ENCODE measurements around the gene KDM3A. TPM values are rescaled to one million over a fixed set of nuclear protein-coding genes. Genes with fewer than 3 reads are reported as not detected.

The KDM3A gene
- total and polyA plus RNA-seq, 10 of the 15 experiments (the other 5 are each of a cell fraction or from before 2014, with no cell fraction given): 3.8 to 102 (median 11.1) TPM

GRCh38 chr2:86434290-86434689 lies 6.9 kb upstream of the KDM3A start (continued):
- TF ChIP-seq ELK1 (IDR thresholded peaks at IDR 0.05; ENCODE audit: low read depth, low read length) (no peak), BMI1 (IDR thresholded peaks at IDR 0.05; ENCODE audit: borderline replicate concordance) (no peak), CBX5 (IDR thresholded peaks at IDR 0.05; ENCODE audit: low read depth) (no peak)
- TF ChIP-seq, protein P1, sequence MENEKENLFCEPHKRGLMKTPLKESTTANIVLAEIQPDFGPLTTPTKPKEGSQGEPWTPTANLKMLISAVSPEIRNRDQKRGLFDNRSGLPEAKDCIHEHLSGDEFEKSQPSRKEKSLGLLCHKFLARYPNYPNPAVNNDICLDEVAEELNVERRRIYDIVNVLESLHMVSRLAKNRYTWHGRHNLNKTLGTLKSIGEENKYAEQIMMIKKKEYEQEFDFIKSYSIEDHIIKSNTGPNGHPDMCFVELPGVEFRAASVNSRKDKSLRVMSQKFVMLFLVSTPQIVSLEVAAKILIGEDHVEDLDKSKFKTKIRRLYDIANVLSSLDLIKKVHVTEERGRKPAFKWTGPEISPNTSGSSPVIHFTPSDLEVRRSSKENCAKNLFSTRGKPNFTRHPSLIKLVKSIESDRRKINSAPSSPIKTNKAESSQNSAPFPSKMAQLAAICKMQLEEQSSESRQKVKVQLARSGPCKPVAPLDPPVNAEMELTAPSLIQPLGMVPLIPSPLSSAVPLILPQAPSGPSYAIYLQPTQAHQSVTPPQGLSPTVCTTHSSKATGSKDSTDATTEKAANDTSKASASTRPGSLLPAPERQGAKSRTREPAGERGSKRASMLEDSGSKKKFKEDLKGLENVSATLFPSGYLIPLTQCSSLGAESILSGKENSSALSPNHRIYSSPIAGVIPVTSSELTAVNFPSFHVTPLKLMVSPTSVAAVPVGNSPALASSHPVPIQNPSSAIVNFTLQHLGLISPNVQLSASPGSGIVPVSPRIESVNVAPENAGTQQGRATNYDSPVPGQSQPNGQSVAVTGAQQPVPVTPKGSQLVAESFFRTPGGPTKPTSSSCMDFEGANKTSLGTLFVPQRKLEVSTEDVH (IDR thresholded peaks at IDR 0.05; ENCODE audit: low read depth, partially characterized antibody): no peak
- TF ChIP-seq, protein P2, sequence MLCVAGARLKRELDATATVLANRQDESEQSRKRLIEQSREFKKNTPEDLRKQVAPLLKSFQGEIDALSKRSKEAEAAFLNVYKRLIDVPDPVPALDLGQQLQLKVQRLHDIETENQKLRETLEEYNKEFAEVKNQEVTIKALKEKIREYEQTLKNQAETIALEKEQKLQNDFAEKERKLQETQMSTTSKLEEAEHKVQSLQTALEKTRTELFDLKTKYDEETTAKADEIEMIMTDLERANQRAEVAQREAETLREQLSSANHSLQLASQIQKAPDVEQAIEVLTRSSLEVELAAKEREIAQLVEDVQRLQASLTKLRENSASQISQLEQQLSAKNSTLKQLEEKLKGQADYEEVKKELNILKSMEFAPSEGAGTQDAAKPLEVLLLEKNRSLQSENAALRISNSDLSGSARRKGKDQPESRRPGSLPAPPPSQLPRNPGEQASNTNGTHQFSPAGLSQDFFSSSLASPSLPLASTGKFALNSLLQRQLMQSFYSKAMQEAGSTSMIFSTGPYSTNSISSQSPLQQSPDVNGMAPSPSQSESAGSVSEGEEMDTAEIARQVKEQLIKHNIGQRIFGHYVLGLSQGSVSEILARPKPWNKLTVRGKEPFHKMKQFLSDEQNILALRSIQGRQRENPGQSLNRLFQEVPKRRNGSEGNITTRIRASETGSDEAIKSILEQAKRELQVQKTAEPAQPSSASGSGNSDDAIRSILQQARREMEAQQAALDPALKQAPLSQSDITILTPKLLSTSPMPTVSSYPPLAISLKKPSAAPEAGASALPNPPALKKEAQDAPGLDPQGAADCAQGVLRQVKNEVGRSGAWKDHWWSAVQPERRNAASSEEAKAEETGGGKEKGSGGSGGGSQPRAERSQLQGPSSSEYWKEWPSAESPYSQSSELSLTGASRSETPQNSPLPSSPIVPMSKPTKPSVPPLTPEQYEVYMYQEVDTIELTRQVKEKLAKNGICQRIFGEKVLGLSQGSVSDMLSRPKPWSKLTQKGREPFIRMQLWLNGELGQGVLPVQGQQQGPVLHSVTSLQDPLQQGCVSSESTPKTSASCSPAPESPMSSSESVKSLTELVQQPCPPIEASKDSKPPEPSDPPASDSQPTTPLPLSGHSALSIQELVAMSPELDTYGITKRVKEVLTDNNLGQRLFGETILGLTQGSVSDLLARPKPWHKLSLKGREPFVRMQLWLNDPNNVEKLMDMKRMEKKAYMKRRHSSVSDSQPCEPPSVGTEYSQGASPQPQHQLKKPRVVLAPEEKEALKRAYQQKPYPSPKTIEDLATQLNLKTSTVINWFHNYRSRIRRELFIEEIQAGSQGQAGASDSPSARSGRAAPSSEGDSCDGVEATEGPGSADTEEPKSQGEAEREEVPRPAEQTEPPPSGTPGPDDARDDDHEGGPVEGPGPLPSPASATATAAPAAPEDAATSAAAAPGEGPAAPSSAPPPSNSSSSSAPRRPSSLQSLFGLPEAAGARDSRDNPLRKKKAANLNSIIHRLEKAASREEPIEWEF (IDR thresholded peaks at IDR 0.05; ENCODE audit: insufficient replicate concordance, low read depth, low read length): no peak
